GM12874 (cell line): Measurements from ENCODE around the gene TSNAX.

Experiments used
- CTCF ChIP-seq: IDR thresholded peaks from 2 replicates; pipeline ENCODE4 v1.5.1; 2011; ENCODE audit warnings: low read depth, mild to moderate bottlenecking, control low read depth, low read length, moderate library complexity; ENCODE audit not compliant: insufficient read depth

TSNAX gene, protein sequence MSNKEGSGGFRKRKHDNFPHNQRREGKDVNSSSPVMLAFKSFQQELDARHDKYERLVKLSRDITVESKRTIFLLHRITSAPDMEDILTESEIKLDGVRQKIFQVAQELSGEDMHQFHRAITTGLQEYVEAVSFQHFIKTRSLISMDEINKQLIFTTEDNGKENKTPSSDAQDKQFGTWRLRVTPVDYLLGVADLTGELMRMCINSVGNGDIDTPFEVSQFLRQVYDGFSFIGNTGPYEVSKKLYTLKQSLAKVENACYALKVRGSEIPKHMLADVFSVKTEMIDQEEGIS

DNA sequence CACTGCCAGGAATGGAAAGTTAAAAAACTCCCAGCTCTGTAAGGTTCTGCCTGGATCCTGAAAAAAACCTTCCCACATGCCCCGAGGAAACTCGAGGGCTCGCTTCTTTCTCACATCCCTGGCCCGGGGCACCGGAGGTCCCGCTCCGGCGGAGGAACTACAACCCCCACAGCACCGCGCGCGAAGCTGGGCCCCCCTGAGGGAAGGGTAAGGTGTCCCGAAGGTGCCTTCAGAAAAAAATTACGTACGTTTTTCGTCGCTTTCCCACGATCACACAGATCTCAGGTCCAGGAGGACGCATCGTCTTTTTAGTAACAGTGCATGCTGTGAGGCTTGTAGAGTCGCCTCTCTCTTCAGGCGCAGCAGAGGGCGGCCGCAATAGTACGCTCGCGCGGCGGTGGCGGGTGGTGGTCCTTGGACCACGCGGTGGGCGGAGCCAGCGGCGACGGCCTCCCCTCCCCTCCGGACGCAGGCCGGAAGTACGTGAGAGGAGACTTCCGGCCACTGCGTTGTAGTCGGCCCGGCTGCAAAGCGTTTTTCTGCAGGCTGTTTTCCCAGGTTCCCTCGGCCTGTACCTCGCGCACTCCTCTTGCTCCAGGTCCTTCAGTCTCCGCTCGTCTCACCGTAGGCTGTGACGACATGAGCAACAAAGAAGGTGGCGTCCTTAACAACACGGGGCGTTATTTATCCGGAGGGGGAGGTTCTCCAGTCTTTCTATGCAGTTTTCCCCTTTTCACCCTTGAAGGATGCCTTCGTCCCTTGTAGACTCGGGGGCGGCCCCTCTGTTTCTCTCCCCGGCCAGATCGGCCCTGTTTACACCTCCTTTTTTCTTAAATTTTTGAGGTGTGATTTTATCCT, at the start of gene TSNAX:
TSS of gene TSNAX (plus strand) at position 498 of the 858 bp plus-strand sequence. CDS start at position 640, 142 bp downstream.
- TF ChIP-seq CTCF = no peak

GRCh38 chr1:231478811-231479210, 49.7 kb upstream of the TSNAX start:
- TF ChIP-seq CTCF = no peak

GRCh38 chr1:231480008-231480407, 48.5 kb upstream of the TSNAX start:
- TF ChIP-seq CTCF = no peak

DNA sequence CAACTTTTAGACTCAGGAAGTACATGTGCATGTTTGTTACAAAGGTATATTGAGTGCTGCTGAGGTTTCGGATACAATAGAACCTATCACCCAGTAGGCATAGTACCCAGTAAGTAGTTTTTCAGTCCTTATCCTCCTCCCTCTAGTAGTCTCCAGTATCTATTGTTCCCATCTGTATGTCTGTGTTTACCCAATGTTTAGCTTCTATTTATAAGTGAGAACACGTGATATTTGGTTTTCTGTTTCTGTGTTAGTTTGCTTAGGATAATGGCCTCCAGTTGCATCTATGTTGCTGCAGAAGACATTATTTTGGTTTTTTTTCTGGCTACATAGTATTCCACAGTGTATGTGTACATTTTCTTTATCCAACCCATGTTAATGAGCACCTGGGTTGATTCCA, 47.2 kb upstream of the TSNAX start:
- TF ChIP-seq CTCF = no peak

DNA sequence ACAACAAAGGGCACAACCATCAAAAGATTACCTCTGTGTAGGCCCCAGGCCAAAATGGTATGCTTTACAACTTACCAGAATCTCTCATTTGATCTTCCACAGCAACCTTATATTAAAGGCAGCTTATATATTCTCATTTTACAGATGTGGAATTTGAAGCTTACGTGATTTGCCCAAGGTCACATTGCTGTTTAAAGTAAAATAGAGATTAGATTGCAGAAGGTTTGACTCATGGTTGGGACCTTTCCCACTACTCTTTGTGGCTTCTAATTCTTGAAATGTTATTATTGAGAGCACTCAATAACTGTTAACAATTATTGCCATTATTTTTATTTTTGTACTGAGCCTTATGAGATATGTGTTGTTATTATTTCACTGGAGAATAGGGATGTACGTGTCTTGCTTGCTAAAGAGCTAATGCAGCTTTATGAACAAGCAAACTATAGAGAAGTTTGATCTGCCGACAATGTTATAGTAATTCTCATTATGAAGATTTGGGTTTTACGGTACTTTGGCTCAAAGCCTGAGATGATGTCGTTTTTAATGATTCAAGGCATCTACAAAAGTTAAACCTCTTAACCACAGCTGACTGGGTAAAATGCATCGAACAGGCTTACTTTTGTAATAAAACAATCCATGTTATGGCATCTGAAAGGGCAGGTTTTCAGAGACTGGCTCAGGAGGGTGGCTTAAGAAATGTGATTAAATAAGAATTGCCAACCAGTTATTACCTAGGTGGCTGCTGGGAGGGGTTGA, 43.3 kb upstream of the TSNAX start:
- TF ChIP-seq CTCF = no peak

DNA sequence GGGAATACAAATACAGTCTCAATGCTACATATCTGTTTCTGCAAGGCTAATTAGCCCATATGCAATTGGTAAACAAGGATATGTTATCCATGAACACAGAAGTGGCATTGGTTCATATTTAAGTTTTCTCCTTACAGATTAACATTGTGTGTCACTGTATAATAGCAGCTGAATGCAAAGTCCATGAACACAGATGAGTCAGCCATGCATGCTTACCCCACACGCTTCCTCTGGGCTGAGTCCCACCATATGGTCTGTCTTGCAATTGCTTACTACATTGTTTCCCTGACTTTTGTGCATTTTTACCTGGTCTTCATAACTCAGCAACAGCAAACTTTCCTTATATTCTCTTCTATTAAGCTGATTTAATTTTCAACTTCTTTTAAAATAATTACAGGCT, 41.5 kb upstream of the TSNAX start:
- TF ChIP-seq CTCF = no peak

DNA sequence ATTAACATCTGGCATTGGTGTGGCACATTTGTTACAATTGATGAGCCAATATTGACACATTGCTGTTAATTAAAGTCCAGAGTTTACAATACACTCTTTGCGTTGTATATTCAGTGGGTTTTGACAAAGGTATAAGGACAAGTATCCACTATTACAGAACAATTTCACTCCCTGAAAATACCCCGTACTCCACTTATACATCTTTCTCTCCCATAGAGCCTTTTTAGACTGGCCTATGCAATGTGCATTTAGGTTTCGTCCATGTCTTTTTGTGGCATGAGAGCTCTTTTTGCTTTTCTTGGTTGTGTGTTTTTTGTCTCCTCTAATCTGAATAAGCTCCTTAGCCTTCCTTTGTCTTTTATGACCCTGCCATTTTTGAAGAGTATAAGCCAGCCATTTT, 40.6 kb upstream of the TSNAX start:
- no peak for TF ChIP-seq CTCF
